ENCODE data around the gene RHBDF1.

GRCh38 chr16:76535-77272, 4.3 kb upstream of the RHBDF1 start:
- TF ChIP-seq CTCF (IDR thresholded peaks at IDR 0.05) (no peak), POLR2A (IDR thresholded peaks at IDR 0.05) (no peak), EP300 (IDR thresholded peaks at IDR 0.05; ENCODE audit: low read depth) (no peak)

Data from transverse colon (tissue), 3 donors.